ENCODE results near the gene NR1I2. TPM values are rescaled to one million over a fixed set of nuclear protein-coding genes. Genes with fewer than 3 reads are reported as not detected.
A peak's percentile ranks its signal among the peaks of the same experiment; 100 is the strongest.

NR1I2 gene
- total and polyA plus RNA-seq, 4 donors = 3.2 to 121 (median 48.1) TPM

DNA sequence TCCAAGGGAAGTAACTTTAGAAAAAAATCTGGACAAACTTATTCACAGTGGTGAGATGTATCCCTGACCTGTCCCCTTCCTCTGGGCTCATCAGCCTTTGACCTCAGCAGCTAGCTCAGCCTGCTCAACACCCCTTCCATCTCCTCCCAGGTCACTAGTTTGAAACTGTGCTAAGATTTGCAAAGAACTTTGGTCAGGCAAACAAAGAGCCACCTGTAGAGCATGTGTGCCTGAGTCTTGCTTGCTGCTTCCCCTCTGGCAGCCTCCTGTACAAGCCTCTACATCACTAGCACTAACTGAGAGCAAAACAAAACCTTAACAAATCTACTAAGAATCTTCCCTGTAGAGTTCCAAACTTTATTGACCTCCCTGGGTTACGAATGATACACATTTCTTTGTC lies 43.9 kb downstream of the NR1I2 start:
- WGBS = 28% methylated on average over 1 of the region's 1 CpG
- no peak for DNase-seq (ENCODE audit: low spot score)
- H3K27me3 ChIP-seq (ENCODE audit: control insufficient read depth in 4 of 4, insufficient read depth in 4 of 4, low read length in 3 of 4) = no peaks in the 10 kb centered on the region
- H3K27ac ChIP-seq (ENCODE audit: low read depth in 1 of 2, low read length in 2 of 2) = peak overlapping the region in 1 of 2 donors; percentile 32
- no peak overlapping the region for H3K4me3 ChIP-seq (ENCODE audit: low read depth in 1 of 3, low read length in 3 of 3)
- H3K36me3 ChIP-seq (ENCODE audit: control insufficient read depth in 4 of 4, insufficient read depth in 3 of 4, low read depth in 1 of 4, low read length in 3 of 4) = no peaks in the 10 kb centered on the region
- no peaks in the 10 kb centered on the region for H3K9me3 ChIP-seq (ENCODE audit: control insufficient read depth in 4 of 4, low read length in 3 of 4)
- peaks cover 0 to 20% (median 11%) of the 10 kb centered on the region in 4 donors for H3K4me1 ChIP-seq (ENCODE audit: control insufficient read depth in 4 of 4, insufficient read depth in 4 of 4, low read length in 3 of 4)
- peak; percentile 76 for TF ChIP-seq FOXA2 (IDR thresholded peaks at IDR 0.05)
- peak; percentile 93 to 94 for TF ChIP-seq RXRA (IDR thresholded peaks at IDR 0.05)
- peak; percentile 97 for TF ChIP-seq HNF4A (conservative IDR thresholded peaks at IDR 0.05)
- TF ChIP-seq ZBTB33 (IDR thresholded peaks at IDR 0.05) = peak; percentile 73
- TF ChIP-seq, protein P1, sequence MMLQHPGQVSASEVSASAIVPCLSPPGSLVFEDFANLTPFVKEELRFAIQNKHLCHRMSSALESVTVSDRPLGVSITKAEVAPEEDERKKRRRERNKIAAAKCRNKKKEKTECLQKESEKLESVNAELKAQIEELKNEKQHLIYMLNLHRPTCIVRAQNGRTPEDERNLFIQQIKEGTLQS (IDR thresholded peaks at IDR 0.05) = peak; percentile 24
- TF ChIP-seq FOXA1 (IDR thresholded peaks at IDR 0.05) = peak; percentile 85
- no peak for TF ChIP-seq EGR1 (IDR thresholded peaks at IDR 0.05; ENCODE audit: low read depth in 2 of 2)
- TF ChIP-seq REST (IDR thresholded peaks at IDR 0.05) = peak; percentile 21
- peak; percentile 85 to 92 for TF ChIP-seq JUND (IDR thresholded peaks at IDR 0.05)
- peak in 1 of 2 donors; percentile 52 for TF ChIP-seq GABPA (IDR thresholded peaks at IDR 0.05 in 1 of 2, conservative IDR thresholded peaks at IDR 0.05 in 1 of 2)
- TF ChIP-seq TAF1 (conservative IDR thresholded peaks at IDR 0.05) = no peak
- TF ChIP-seq RAD21 (IDR thresholded peaks at IDR 0.05) = peak; percentile 59 to 63
- TF ChIP-seq, protein P2, sequence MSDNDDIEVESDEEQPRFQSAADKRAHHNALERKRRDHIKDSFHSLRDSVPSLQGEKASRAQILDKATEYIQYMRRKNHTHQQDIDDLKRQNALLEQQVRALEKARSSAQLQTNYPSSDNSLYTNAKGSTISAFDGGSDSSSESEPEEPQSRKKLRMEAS (IDR thresholded peaks at IDR 0.05) = peak; percentile 67
- peak; percentile 61 for TF ChIP-seq YY1 (IDR thresholded peaks at IDR 0.05)
- TF ChIP-seq HNF4G (IDR thresholded peaks at IDR 0.05) = peak; percentile 84
- TF ChIP-seq, protein P3, sequence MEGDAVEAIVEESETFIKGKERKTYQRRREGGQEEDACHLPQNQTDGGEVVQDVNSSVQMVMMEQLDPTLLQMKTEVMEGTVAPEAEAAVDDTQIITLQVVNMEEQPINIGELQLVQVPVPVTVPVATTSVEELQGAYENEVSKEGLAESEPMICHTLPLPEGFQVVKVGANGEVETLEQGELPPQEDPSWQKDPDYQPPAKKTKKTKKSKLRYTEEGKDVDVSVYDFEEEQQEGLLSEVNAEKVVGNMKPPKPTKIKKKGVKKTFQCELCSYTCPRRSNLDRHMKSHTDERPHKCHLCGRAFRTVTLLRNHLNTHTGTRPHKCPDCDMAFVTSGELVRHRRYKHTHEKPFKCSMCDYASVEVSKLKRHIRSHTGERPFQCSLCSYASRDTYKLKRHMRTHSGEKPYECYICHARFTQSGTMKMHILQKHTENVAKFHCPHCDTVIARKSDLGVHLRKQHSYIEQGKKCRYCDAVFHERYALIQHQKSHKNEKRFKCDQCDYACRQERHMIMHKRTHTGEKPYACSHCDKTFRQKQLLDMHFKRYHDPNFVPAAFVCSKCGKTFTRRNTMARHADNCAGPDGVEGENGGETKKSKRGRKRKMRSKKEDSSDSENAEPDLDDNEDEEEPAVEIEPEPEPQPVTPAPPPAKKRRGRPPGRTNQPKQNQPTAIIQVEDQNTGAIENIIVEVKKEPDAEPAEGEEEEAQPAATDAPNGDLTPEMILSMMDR (IDR thresholded peaks at IDR 0.05; ENCODE audit: low read depth, low read length, missing input control) = no peak
- peak; percentile 86 for TF ChIP-seq SP1 (IDR thresholded peaks at IDR 0.05)
- peak; percentile 54 for TF ChIP-seq NR2F2 (IDR thresholded peaks at IDR 0.05)
- H3K9ac ChIP-seq (ENCODE audit: low read depth in 1 of 2, low read length in 2 of 2) = no peak overlapping the region

All from liver (tissue), 9 donors.